ENCODE data around the gene RAB37. TPM values are rescaled to one million over a fixed set of nuclear protein-coding genes. Genes with fewer than 3 reads are reported as not detected.

The RAB37 gene
- total and polyA plus RNA-seq, 2 of the 13 experiments (the other 11 are each of a cell fraction or from before 2014, with no cell fraction given) = 0.91 to 3.7 TPM

DNA sequence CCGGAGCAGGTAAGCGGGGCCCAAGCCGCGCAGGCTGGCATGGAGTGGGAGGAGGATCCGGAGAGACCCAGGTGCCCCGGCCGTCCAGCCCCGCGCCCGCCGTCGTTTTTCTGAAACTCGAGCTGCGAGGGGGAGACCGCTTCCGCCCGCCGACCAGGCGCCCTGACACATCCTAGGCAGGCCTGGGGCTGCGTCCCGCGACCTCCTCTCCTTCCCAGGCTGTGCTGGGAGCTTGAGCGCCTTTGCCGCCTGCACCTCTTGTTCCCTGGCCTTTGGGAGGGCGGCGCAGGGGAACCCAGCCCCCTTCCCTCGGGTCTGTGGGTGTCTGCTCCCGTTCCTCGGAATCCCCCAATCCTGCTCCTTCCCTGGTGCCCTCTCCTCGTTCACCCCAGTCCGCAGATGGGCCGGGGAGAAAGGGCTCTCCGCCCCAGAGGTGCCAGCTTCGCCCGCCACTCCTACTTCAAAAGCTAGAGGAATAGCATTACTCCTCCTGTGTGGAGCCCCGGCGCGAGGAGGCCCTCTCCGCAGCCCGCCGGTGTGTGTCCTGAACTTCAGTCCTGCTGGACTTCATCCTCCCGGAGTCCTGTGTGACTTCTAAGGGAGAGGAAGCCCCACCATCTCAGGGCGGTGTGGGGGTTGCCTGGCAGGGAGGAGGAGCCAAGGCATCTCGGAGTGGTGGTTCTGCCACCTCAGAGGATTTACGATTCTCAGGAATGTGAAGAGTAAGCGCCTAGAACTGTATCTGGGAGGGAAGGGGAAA is 12.4 kb downstream of the RAB37 start (continued):
- TF ChIP-seq, protein P1, sequence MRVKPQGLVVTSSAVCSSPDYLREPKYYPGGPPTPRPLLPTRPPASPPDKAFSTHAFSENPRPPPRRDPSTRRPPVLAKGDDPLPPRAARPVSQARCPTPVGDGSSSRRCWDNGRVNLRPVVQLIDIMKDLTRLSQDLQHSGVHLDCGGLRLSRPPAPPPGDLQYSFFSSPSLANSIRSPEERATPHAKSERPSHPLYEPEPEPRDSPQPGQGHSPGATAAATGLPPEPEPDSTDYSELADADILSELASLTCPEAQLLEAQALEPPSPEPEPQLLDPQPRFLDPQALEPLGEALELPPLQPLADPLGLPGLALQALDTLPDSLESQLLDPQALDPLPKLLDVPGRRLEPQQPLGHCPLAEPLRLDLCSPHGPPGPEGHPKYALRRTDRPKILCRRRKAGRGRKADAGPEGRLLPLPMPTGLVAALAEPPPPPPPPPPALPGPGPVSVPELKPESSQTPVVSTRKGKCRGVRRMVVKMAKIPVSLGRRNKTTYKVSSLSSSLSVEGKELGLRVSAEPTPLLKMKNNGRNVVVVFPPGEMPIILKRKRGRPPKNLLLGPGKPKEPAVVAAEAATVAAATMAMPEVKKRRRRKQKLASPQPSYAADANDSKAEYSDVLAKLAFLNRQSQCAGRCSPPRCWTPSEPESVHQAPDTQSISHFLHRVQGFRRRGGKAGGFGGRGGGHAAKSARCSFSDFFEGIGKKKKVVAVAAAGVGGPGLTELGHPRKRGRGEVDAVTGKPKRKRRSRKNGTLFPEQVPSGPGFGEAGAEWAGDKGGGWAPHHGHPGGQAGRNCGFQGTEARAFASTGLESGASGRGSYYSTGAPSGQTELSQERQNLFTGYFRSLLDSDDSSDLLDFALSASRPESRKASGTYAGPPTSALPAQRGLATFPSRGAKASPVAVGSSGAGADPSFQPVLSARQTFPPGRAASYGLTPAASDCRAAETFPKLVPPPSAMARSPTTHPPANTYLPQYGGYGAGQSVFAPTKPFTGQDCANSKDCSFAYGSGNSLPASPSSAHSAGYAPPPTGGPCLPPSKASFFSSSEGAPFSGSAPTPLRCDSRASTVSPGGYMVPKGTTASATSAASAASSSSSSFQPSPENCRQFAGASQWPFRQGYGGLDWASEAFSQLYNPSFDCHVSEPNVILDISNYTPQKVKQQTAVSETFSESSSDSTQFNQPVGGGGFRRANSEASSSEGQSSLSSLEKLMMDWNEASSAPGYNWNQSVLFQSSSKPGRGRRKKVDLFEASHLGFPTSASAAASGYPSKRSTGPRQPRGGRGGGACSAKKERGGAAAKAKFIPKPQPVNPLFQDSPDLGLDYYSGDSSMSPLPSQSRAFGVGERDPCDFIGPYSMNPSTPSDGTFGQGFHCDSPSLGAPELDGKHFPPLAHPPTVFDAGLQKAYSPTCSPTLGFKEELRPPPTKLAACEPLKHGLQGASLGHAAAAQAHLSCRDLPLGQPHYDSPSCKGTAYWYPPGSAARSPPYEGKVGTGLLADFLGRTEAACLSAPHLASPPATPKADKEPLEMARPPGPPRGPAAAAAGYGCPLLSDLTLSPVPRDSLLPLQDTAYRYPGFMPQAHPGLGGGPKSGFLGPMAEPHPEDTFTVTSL (CRISPR knock-in tag; IDR thresholded peaks at IDR 0.05; ENCODE audit: borderline replicate concordance) = 0 out of 2 replicates have a peak, but pooled peaks have one; percentile 23
- 0 out of 2 replicates have a peak, but pooled peaks have one; percentile 11 for TF ChIP-seq CBFB (CRISPR knock-in tag; IDR thresholded peaks at IDR 0.05)
- 0 out of 2 replicates have a peak, but pooled peaks have one; percentile 13 for TF ChIP-seq ZFX (CRISPR knock-in tag; IDR thresholded peaks at IDR 0.05; ENCODE audit: low read depth)
- TF ChIP-seq ARID2 (CRISPR knock-in tag; IDR thresholded peaks at IDR 0.05; ENCODE audit: borderline replicate concordance) = 0 out of 2 replicates have a peak, but pooled peaks have one; percentile 36
- TF ChIP-seq ATF7 (IDR thresholded peaks at IDR 0.05) = no peak
- TF ChIP-seq ATF7 (CRISPR knock-in tag; IDR thresholded peaks at IDR 0.05) = peak; percentile 74; the same call in 1 of the 2 replicates
- TF ChIP-seq U2AF1 (optimal IDR thresholded peaks at IDR 0.05; ENCODE audit: low read depth, low read length) = no peak
- TF ChIP-seq MTA1 (CRISPR knock-in tag; IDR thresholded peaks at IDR 0.05; ENCODE audit: borderline replicate concordance) = 0 out of 2 replicates have a peak, but pooled peaks have one; percentile 24
- TF ChIP-seq ZNF670 (CRISPR knock-in tag; IDR thresholded peaks at IDR 0.05; ENCODE audit: borderline replicate concordance) = 0 out of 2 replicates have a peak, but pooled peaks have one; percentile 5
- TF ChIP-seq ZNF567 (CRISPR knock-in tag; IDR thresholded peaks at IDR 0.05; ENCODE audit: borderline replicate concordance) = no peak
- TF ChIP-seq ZNF263 (CRISPR knock-in tag; IDR thresholded peaks at IDR 0.05) = peak; percentile 28; the same call in 1 of the 2 replicates
- TF ChIP-seq, protein P2, sequence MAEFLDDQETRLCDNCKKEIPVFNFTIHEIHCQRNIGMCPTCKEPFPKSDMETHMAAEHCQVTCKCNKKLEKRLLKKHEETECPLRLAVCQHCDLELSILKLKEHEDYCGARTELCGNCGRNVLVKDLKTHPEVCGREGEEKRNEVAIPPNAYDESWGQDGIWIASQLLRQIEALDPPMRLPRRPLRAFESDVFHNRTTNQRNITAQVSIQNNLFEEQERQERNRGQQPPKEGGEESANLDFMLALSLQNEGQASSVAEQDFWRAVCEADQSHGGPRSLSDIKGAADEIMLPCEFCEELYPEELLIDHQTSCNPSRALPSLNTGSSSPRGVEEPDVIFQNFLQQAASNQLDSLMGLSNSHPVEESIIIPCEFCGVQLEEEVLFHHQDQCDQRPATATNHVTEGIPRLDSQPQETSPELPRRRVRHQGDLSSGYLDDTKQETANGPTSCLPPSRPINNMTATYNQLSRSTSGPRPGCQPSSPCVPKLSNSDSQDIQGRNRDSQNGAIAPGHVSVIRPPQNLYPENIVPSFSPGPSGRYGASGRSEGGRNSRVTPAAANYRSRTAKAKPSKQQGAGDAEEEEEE (CRISPR knock-in tag; IDR thresholded peaks at IDR 0.05; ENCODE audit: borderline replicate concordance) = no peak
- TF ChIP-seq ZNF367 (CRISPR knock-in tag; IDR thresholded peaks at IDR 0.05; ENCODE audit: borderline replicate concordance) = no peak
- no peak for TF ChIP-seq KDM5B (CRISPR knock-in tag; IDR thresholded peaks at IDR 0.05; ENCODE audit: borderline replicate concordance)
- 0 out of 2 replicates have a peak, but pooled peaks have one; percentile 48 for TF ChIP-seq CC2D1A (CRISPR knock-in tag; IDR thresholded peaks at IDR 0.05)
- peak; percentile 46; the same call in 1 of the 2 replicates for TF ChIP-seq ZC3H4 (CRISPR knock-in tag; IDR thresholded peaks at IDR 0.05; ENCODE audit: borderline replicate concordance)
- peak; percentile 11; the same call in 1 of the 2 replicates for TF ChIP-seq PHF8 (CRISPR knock-in tag; IDR thresholded peaks at IDR 0.05)
- TF ChIP-seq MBNL3 (CRISPR knock-in tag; conservative IDR thresholded peaks at IDR 0.05) = no peak
- TF ChIP-seq ZNF558 (CRISPR knock-in tag; IDR thresholded peaks at IDR 0.05; ENCODE audit: borderline replicate concordance) = peak; percentile 3; the same call in 1 of the 2 replicates
- 0 out of 2 replicates have a peak, but pooled peaks have one; percentile 20 for TF ChIP-seq ZNF264 (CRISPR knock-in tag; IDR thresholded peaks at IDR 0.05)
- no peak for TF ChIP-seq SP1 (IDR thresholded peaks at IDR 0.05)
- no peak for TF ChIP-seq SP1 (CRISPR knock-in tag; IDR thresholded peaks at IDR 0.05)

Measured in HepG2 (cell line).